Loucy (cell line): Measurements from ENCODE around the gene UQCRFS1.

Source experiments
- CTCF ChIP-seq: fragments of 200-600 bp; sonication (generic); conservative IDR thresholded peaks from 2 replicates; pipeline ENCODE4 v1.5.1; 2014; ENCODE audit warnings: mild to moderate bottlenecking, antibody characterized with exemption, low read length
- EZH2phosphoT487 ChIP-seq: fragments of 200-600 bp; IDR thresholded peaks from 2 replicates; pipeline ENCODE4 v1.6.1; 2018; ENCODE audit warnings: antibody characterized with exemption, mild to moderate bottlenecking, moderate library complexity, borderline replicate concordance

DNA sequence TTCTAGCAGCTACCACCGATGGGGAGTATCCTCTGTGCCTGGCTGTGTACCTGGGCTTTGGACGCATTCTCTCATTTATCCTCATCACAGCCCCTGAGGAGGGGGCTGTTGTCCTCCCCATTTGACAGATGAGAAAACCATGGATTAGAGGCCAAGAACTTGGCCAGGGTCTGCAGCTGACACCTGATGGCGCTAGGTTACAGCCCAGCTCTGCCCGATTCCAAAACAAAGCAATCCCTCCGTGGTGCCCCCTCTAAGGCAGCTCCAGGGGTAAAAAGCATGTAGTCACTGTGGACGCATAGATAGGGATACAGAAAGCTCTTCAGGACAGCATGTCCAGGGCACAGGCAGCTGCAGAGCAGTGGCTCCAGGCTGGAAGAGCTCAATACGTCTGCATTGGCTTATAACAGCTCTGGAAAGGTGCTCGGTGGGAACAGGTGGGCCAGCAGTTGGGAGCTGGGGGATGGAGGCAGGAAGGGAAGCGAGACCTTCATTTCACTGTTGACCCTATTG is 35.4 kb upstream of the UQCRFS1 start:
- TF ChIP-seq CTCF (no peak), EZH2phosphoT487 (no peak)
